Jurkat, Clone E6-1 (cell line): ENCODE data around the gene PSMA7.
"Not testable (repeated sequence)": the region's sequence is repeated elsewhere in the genome, so short reads cannot be mapped to it uniquely, and the experiment has no call there.

Experiments used
- DNase-seq: peaks from one replicate; pipeline ENCODE4 v3.0.0-alpha.2; 2011; ENCODE audit warnings: low read depth, low spot score
- H3K4me3 ChIP-seq: 2 replicates; pipeline ENCODE4 v1.5.1; 2011; ENCODE audit warnings: mild to moderate bottlenecking, low read length, control low read depth, moderate library complexity

Gene PSMA7

DNA sequence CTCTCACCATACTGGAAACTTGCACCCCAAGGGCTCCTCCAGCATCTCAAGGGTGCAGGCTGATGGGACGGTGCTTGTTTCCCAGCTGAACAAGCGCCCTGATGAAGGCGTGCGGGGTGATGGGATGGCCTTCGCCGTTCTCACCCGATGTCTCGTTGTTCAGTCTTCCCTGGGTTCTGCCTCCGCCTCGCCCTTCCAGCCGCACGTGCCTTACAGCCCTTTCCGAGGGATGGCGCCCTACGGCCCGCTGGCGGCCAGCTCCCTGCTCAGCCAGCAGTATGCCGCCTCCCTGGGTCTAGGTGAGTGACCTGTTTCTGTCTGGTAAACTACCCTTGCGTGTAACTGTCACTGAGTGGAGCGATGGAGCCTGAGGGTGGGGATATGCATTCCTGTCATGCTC is 17.1 kb downstream of the PSMA7 start:
- no peak for DNase-seq

DNA sequence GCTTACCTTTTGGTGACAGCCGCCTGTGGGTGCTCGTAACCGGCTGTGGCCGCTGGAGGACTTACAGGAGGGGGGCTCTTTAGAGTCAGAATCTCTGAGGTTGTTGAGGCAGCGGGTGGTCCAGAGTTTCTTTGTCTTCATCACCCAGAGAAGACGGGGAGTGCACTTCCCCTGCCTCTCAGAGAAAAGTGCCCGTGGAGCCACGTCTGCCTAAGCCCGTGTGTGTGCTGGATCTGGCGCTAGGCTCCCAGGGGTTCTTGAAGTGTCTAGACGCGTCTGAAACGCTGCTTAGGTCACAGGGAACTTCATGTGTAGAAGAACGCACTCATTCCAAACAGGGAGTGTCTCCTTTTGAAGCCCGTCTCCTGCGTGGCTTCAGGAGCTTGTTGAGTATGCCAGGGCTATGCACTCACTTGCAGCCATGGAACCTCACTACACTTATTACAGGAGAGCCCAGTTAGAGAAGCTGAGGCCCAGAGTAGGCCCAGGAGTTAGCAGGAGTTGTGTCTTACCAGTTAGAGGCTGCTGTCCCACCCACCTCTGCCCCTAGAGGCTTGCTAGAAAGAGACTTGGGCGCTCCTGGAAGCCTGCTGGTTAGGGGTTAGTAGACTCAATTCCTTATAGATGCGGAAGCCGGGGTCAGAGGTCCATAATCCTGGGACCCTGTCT is 19.6 kb downstream of the PSMA7 start:
- DNase-seq, result no peak
- H3K4me3 ChIP-seq, result peak overlapping the region; percentile 68

More for the DNA sequence above, 17.1 kb downstream of the PSMA7 start:
- H3K4me3 ChIP-seq, result no peak overlapping the region

DNA sequence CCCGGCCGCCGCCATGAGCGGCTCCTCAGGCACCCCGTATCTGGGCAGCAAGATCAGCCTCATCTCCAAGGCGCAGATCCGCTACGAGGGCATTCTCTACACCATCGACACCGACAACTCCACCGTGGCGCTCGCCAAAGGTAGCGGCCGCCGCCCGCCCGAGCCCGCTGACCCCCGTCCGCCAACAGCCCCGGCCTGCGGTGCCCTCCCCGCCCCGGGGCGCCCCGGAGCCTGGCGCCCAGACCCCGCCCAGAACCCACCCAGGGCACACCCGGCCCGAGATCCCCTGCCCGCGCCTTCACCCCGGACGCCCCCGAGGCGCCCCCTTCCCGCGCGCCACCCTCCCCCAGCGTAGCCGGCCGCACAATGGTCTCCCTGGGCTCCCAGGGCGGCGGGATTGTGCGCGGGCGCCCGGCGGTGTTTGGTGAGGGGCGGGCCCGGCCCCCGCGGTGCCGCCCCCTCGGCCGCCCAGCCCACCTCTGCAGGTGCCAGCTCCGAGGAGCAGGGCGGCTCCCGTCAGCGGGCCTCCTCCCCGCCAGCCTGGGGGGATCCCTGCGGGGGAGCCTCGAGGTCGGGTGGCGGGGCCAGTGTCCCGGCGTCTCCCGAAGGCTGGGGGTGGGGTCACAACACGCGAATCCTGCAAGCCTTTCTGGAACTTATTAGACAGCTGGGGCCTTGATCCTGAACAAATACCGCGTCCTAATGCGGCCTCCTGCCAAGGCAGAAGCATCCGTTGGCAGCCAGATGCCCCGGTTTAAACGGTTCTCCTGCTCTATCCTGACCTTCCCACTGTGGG is 20.3 kb downstream of the PSMA7 start:
- DNase-seq, result no peak
- H3K4me3 ChIP-seq, result peak overlapping the region; percentile 68

DNA sequence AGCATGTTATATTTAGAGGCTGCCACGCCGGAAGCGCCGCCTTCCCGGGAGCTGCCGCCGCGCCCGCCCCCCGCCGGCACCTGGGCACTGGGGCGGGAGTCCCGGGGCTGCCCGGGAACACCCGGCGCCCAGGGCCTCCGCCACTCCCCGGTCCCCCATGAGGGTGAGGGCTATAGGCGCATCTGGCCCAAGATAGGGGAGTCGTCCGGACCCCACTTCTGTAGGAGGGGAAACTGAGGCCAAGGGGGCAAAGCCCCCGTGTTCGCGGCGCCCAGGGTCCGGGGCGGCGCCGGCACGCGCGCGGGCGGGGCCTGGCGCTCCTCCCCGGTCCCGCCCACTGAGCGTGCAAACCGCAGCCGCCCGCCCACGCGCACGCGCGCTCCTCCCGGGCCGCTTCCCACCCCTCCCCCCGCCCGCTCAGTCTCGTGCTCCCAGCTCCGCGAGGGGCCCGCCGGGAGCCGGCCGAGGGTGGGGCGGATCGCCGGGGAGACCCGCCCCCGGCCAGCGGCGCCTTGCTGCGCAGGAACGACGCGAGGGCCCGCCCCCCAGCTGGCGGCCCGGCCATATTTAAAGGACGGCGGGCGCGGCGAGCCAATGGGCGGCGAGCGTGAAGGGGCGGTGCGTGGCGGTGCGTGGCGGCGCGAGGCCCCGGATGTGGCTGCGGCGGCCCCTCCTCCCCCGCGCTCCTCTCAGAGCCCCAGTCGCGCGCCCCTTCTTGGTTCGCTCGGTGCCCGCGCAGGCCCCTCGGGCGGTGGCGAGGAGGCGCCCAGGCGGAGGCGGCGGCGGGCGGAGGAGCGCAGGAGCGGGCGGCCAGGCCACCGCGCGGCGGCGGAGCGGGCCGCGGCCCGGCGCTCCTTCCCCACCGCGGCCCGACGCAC is 21.2 kb downstream of the PSMA7 start, which contains the start of gene LSM14B:
LSM14B (plus strand) TSS at position 700 of the 878 bp plus-strand sequence. CDS start 192 bp downstream, outside the sequence.
- peak; percentile 92 for DNase-seq
- H3K4me3 ChIP-seq, result peak within 1 kb of the TSS; percentile 68

DNA sequence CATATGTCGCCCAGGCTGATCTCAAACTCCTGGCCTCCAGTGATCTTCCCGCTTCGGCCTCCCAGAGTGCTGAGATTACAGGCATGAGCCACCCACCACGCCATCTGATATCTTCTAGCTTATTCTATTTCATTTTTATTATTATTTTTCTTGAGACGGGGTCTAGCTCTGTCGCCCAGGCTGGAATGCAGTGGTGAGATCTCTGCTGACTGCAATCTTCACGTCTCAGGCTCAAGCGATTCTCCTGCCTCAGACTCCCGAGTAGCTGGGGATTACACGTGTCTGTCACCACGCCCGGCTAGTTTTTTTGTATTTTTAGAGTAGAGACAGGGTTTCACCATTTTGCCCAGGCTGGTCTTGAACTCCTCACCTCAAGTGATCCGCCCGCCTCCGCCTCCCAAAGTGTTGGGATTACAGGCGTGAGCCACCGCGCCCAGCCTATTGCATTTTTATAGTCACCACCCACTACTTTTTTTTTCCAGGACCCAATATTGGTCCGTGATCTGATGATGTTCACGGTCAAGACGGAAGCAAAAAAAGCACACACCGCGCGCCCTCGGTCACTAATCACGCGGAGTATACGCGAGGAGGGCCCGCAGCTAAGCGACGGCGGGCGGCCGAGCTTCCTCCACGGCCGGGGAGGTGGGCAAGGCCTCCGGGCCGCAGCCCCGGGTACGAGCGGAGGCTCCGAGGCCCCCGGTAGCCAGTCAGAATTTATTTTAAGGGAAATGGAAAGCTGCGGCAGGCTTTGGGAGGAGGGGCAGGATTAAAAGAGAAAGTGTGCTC is 22.0 kb downstream of the PSMA7 start:
- peak overlapping the region; percentile 59 for H3K4me3 ChIP-seq
- DNase-seq, result no peak

DNA sequence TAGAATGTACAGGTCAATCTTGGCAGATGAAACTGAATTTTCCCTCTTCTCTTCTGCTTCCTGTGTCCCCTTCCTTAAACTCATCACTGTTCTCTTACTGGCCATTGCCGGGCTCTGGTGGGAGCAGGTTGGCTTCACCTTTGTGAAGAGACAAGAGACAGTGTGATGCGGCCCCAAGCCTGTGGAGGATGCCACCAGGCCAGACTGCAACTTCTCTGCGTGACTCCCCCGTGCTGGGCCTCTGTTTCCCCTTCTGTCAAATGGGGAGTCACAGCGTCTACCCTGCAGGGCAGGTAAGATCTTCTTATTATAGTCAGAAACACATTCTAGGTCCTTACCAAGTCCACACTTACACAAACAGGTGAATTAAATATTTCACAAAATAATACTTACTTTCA is 22.8 kb downstream of the PSMA7 start:
- no peak for DNase-seq

DNA sequence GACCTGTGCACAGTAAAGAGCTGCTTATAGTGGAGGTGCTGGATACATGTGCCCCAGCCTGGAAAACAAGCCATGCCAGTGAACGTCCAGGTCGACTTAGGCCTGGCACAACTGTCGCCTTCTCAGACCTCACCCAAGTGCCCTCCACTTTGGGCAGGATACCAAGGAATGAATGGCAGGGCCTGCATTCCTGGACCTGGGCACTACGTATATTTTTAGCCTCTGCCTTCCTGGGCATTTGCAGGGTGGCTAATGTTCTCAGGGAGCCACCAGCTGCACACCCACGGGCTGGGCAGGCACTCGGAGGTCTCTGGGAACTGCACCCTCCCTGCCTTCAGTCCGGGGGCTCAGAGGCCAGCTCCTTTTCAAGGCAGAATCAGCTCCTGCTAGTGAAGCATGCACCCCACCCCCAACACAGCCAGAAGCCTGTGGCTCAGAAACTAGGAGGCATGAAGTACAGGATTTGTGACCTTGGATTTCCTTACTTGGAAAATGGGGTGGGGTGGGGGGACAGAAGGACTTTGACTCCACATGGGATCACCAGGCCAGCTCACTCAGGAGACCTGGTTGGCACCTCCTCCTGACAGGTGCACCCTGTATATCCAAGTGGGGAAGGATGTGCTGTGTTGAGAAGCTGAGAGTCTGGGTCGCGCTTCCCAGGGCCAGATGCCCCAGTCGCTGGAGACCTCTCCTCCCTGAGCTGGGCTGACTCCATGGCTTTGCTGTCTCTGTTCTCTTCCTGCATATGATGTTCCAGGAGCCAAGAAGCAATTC is 23.4 kb downstream of the PSMA7 start:
- no peak overlapping the region for H3K4me3 ChIP-seq
- no peak for DNase-seq

More for the DNA sequence above, 22.8 kb downstream of the PSMA7 start:
- no peak overlapping the region for H3K4me3 ChIP-seq

DNA sequence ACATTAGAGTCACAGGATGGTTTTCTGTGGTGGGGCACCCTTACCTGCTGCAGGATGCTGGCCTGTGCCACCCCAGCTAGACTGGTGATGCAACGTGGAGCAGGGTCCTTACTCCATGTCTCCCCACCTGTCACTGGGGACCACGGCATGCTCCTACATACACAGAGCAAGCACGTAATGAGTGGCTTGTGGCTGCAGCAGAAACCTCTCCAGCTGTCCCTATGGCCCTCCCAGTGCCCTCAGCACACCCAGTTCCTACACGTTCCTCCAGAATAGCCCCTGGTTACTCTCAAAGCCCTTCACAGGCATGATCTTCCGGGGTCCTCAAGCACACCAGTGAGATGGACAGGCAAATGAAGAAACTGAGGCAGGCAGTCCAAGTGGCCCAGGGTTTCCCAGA is 24.1 kb downstream of the PSMA7 start:
- DNase-seq, result no peak
- no peak overlapping the region for H3K4me3 ChIP-seq

DNA sequence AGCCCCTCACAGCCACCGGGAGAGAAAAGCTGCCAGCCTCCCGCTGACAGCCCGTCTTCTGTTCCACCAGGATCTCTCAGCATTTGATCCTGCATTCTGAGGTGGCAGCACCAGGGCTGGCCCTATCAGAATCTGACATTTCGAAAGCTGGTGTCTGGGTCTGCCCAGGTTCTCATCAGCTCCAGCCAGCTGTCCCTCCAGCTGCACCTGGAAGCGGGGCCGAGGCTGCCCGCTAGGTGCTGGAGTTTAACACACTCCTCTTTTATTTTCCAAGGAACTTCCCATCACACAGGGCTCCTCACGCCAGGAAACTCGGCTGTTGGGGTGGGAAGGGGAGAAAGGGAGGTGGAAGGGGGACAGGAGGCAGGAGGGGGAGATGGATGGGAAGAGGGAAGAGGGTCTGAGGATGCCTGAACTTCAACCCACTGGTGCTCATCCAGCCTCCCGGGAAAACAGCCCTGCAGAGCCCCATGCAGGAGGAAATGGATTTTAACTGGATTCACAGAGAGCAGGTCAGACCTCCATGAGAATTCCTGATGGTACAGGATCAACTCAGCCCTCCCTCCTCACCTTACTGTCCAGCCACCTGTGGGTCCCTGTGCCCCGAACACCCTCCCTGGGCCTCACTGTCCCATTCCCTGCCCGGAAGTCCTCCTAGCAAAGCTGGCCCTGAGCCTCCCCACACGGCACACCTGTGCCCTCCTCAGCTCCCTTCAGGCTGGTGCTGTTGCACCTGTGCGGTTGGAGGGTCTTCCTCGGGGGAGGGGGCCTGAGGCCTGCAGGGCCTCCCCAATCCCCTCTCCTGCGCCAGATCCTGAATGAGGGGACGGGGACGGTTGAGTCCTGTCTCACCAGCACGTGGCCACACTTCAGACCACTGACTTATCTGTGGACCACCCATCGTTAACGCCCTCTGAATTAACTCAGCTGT is 24.8 kb downstream of the PSMA7 start:
- peak overlapping the region; percentile 21; the same call in 1 of the 2 replicates for H3K4me3 ChIP-seq
- no peak for DNase-seq

DNA sequence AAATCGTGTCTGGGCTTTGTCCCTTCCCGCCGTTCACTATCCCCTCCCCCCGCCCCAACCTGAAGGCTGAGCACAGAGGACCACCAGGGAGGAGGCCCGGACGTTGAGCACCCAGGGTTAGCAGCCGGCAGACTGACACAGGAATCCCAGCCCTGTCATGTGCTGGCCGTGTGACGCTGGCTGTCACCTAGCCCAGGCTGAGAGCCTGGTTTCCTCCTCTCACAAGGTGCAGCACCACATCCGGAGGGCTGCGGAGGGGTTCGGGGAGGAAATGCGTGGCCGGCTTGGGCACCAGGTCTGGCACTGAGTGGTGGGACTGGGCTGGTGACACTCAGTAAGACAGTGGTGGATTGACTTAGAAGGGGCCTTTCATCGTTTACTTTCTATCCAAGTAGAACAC is 25.5 kb downstream of the PSMA7 start:
- peak; percentile 91 for DNase-seq
- peak overlapping the region; percentile 21 for H3K4me3 ChIP-seq

DNA sequence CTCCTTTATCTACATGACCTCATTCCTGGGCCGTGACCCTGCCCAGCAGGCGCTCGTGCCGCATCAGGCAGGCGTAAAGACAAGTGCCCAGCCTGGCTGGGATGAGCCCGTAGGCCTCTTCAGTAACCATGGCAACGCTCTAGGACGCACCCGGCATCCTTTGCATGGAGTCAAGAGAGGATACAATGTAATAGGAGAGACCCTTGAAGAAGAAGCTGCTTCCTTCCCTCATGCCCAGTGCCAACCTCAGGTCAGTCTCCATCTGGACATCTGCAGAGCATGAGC is 25.9 kb downstream of the PSMA7 start:
- H3K4me3 ChIP-seq, result peak overlapping the region; percentile 21
- no peak for DNase-seq

DNA sequence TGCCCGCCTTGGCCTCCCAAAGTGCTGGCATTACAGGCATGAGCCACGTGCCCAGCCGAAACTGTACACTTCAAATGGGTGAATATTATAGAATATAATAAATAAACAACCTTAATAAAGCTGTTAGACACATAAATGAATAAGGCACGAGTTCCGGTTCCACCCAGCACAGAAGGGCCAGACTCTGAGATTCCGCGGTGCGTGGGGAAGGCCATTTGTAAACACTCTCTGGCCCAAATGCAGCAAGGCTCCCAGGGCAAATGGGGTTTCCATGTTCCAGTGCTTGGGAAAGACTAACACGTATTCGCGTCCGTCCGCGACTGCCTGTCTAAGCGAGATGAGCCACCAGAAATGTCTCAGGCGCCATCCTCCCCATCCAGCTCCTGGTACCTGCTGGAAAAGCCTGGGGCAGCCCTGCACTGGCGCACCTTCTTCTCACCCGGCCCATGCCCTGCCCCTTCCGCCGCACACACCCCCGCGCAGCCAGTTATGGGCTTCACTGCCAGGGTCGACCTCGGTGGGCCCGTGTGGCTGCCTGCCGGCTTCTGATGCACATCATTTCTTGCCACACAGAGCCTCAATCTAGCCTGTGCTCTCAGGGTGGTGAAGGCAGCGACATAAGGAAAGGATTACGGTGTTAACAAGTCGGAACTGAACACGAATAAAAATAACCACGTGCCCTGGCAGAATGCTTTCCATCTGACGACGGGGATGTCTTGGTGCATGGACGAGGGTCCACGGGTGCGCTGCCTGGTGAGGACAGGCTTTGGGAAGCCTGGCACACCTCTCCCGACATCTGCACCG is 26.4 kb downstream of the PSMA7 start:
- DNase-seq, result no peak

DNA sequence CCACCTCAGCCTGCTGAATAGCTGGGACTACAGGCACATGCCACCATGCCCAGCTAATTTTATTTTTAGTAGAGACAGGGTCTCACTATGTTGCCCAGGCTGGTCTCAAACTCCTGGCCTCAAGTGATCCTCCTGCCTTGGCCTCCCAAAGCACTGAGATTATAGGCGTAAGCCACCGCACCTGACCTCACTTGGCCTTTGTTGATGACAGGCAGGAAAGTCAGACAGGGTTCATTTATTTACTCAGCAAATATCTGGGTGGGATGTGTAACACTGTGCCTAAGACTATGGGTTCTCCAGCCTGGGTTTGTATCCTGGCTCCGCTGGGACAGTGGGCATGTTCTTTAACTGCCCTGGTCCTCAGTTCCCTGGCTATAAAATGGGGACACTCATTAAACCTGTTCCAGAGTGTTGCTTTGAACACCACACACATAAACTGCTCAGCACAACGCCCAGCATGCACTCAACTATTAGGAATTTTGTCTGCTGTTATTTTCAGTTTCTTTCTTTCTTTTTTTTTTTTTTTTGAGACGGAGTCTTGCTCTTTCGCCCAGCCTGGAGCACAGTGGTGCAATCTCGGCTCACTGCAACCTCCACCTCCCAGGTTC is 27.3 kb downstream of the PSMA7 start:
- not testable (repeated sequence) for DNase-seq, H3K4me3 ChIP-seq

More for the DNA sequence above, 26.4 kb downstream of the PSMA7 start:
- no peak overlapping the region for H3K4me3 ChIP-seq

DNA sequence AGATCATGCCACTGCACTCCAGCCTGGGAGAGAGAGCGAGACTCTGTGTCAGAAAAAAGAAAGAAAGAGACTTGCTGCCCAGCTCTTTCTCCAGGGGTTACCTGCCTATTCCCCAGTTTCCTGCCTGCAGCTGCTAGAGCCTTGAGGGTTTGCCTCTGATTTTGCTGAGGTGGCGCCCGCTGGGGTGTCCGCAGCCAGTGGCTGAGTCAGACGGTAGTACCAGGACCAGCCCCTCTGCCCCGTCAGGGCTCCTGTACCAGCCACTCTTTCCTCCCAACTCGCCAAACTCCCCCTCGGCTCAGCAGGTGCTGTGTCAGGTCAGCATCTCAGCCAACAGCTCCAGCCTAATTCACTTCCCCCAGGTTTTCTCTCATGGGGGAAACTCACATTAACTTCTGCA is 28.3 kb downstream of the PSMA7 start:
- H3K4me3 ChIP-seq, result no peak overlapping the region
- no peak for DNase-seq

DNA sequence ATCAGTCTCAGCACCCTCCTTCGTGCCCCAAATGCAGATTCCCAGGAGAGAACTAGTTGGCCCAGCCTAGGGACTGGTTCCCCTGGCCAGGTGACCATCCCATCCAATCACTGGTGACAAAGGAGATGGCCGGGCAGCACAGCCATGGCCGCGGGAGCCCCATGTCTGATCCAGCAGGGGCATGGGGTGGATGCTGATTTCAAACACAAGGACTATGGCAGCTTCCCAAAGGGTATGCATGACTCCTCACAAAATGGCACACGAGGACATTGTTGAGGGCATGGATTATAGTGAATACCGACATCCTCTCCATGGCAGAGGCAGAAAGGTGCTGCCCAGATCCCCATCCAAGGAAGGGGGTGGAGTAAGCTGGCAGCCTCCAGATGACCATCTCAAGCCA is 30.8 kb downstream of the PSMA7 start:
- no peak for DNase-seq
- no peak overlapping the region for H3K4me3 ChIP-seq

DNA sequence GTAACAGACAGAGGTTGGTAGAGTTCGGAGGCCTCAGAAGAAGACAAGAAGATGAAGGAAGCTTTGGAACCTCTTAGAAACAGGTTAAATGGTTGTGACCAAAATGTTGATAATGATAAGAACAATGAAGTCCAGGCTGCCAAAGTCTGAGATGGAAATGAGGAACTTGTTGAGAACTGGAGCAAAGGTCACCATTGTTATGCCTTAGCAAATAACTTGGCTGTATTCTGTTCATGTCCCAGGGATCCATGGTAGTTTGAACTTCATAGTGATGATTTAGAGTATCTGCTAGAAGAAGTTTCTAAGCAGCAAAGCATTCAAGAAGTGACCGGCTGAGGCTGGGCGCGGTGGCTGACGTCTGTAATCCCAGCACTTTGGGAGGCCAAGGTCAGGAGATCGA is 32.0 kb downstream of the PSMA7 start:
- no peak for DNase-seq
- no peak overlapping the region for H3K4me3 ChIP-seq
